ES-I3 (cell line): ENCODE results near the gene OR51D1.

Source experiments
- H3K36me3 ChIP-seq: 2 replicates; pipeline ENCODE4 v1.6.1; 2013; ENCODE audit warnings: mild to moderate bottlenecking, low read length, control low read depth, moderate library complexity; ENCODE audit not compliant: insufficient read depth
- H3K4me1 ChIP-seq: 2 replicates; pipeline ENCODE4 v1.6.1; 2013; ENCODE audit warnings: mild to moderate bottlenecking, control low read depth, low read length; ENCODE audit not compliant: insufficient read depth
- H3K9ac ChIP-seq: 2 replicates; pipeline ENCODE4 v1.6.1; 2013; ENCODE audit warnings: low read depth, mild to moderate bottlenecking, low read length, moderate library complexity
- H3K9me3 ChIP-seq: 2 replicates; pipeline ENCODE4 v1.6.1; 2013; ENCODE audit warnings: mild to moderate bottlenecking, low read length, moderate library complexity; ENCODE audit not compliant: control insufficient read depth, insufficient read depth

Gene OR51D1

GRCh38 chr11:4636136-4636535 is 1.1 kb upstream of the OR51D1 start:
- no peaks in the 10 kb centered on the region for H3K36me3 ChIP-seq
- no peak overlapping the region for H3K9ac ChIP-seq
- H3K9me3 ChIP-seq: no peaks in the 10 kb centered on the region

DNA sequence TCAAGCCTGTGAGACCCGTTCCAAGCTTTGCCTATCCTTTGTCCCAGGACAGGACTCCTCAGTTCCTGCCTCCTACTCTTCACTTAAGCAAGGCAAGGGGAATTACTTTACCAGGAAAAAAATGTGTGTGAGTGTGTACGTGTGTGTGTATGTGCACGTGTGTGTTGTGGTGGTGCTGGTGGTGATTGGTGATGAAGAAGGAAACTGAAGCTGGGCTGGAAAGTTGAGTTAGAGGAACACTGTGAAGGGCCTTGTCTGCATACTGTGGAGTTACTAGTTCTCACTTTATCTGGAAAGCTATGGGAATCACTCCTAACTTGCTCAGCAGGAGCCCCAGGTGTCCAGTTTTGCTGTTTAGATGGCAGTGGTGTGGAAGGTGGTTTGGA is 378 bp downstream of the OR51D1 start:
- H3K9me3 ChIP-seq: no peaks in the 10 kb centered on the region
- H3K36me3 ChIP-seq: no peaks in the 10 kb centered on the region
- H3K9ac ChIP-seq: no peak overlapping the region
- no peaks in the 10 kb centered on the region; the same call in 1 of the 2 replicates for H3K4me1 ChIP-seq

More at GRCh38 chr11:4636136-4636535, 1.1 kb upstream of the OR51D1 start:
- H3K4me1 ChIP-seq: no peaks in the 10 kb centered on the region

DNA sequence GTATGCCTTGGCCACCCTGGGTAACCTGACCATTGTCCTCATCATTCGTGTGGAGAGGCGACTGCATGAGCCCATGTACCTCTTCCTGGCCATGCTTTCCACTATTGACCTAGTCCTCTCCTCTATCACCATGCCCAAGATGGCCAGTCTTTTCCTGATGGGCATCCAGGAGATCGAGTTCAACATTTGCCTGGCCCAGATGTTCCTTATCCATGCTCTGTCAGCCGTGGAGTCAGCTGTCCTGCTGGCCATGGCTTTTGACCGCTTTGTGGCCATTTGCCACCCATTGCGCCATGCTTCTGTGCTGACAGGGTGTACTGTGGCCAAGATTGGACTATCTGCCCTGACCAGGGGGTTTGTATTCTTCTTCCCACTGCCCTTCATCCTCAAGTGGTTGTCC is 2.7 kb downstream of the OR51D1 start:
- Histone ChIP-seq H3K4me1 (no peaks in the 10 kb centered on the region; the same call in 1 of the 2 replicates), H3K9me3 (no peaks in the 10 kb centered on the region), H3K9ac (no peak overlapping the region), H3K36me3 (no peaks in the 10 kb centered on the region)

- no peaks in the 10 kb centered on the region; the same call in 1 of the 2 replicates for H3K4me1 ChIP-seq
- no peaks in the 10 kb centered on the region for H3K9me3 ChIP-seq
- H3K9ac ChIP-seq: no peak overlapping the region
- H3K36me3 ChIP-seq: no peaks in the 10 kb centered on the region
Observed at GRCh38 chr11:4641501-4641900, 4.2 kb downstream of the OR51D1 start.

- no peaks in the 10 kb centered on the region; the same call in 1 of the 2 replicates for H3K4me1 ChIP-seq
- H3K9me3 ChIP-seq: no peaks in the 10 kb centered on the region
- H3K9ac ChIP-seq: no peak overlapping the region
- H3K36me3 ChIP-seq: no peaks in the 10 kb centered on the region
Observed at GRCh38 chr11:4642043-4642442, 4.8 kb downstream of the OR51D1 start.

DNA sequence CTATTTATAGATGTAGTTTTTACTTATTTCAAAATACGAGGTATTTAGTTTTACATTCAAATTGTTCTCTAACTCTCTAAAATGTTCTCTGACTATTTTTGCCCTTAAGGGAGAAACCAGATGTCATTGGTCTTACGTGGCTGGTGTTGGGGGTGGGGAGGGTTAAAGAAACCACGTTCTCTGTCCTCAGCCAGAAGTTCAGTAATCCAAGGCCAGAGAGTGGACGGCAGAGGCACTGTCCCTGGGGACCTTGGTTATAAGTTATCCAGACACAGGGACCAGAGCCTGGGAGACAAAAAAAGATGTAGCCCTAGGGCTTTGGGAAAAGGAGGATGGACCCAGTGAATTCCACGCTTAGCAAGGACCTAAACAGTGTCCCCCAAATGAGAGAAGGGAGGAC is 5.8 kb downstream of the OR51D1 start:
- Histone ChIP-seq H3K9me3 (no peaks in the 10 kb centered on the region), H3K36me3 (no peaks in the 10 kb centered on the region), H3K9ac (no peak overlapping the region), H3K4me1 (no peaks in the 10 kb centered on the region; the same call in 1 of the 2 replicates)

GRCh38 chr11:4643682-4644081 is 6.4 kb downstream of the OR51D1 start, which contains the start of gene OR51E1:
Gene OR51E1 (plus strand): TSS chr11:4643982. CDS start chr11:4652527, 8,545 bp downstream.
- no peaks in the 10 kb centered on the region; the same call in 1 of the 2 replicates for H3K4me1 ChIP-seq

GRCh38 chr11:4644233-4644632 is 7.0 kb downstream of the OR51D1 start:
- no peaks in the 10 kb centered on the region for H3K36me3 ChIP-seq
- no peaks in the 10 kb centered on the region; the same call in 1 of the 2 replicates for H3K4me1 ChIP-seq
- no peak overlapping the region for H3K9ac ChIP-seq
- H3K9me3 ChIP-seq: no peaks in the 10 kb centered on the region

More at GRCh38 chr11:4643682-4644081, 6.4 kb downstream of the OR51D1 start, which contains the start of gene OR51E1:
- Histone ChIP-seq H3K9ac (no peak within 1 kb of the TSS), H3K9me3 (no peaks in the 10 kb centered on the region), H3K36me3 (no peaks in the 10 kb centered on the region)

DNA sequence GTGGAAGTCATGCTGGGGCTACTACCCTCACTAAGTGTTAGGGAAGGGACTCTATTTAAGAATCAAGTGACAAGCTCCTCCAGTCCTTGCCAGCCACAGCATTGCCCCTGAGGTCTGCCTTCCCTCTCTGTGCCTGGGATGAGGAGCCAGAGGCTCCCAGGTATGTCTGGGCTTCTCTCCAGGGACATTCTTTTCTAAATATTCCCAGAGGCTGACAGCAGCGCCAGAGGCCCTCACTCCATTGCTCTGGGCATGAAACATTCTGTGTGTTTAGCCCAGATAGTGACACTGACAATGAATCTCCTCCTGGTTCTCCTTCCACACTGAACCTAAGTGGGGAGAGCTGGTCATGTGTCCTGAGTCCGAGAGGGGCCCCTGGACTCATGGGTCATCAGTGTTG is 8.7 kb downstream of the OR51D1 start:
- H3K36me3 ChIP-seq: no peaks in the 10 kb centered on the region
- no peaks in the 10 kb centered on the region; the same call in 1 of the 2 replicates for H3K4me1 ChIP-seq
- H3K9ac ChIP-seq: no peak overlapping the region
- no peaks in the 10 kb centered on the region for H3K9me3 ChIP-seq

DNA sequence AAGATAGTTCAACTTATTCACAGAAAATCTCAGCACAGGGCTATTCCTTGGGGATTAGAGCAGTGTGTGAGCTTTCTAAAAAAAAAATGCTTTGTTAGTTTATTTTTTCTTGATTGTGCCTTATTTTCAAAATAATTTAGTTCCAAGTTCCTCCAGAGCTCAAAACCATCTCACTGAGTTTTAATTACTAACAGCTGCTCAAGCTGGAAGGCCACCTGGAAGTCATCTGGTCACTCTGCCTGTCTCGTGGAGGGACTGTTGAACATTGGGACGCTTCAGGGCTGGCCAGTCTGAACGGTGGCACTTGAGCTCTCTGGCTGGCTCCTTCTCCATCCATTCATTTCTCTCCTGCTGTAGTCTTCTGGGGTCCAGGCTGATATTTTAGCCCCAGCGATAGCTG is 10.5 kb downstream of the OR51D1 start:
- H3K36me3 ChIP-seq: no peaks in the 10 kb centered on the region
- H3K9me3 ChIP-seq: no peaks in the 10 kb centered on the region
- no peaks in the 10 kb centered on the region for H3K4me1 ChIP-seq
- no peak overlapping the region for H3K9ac ChIP-seq

DNA sequence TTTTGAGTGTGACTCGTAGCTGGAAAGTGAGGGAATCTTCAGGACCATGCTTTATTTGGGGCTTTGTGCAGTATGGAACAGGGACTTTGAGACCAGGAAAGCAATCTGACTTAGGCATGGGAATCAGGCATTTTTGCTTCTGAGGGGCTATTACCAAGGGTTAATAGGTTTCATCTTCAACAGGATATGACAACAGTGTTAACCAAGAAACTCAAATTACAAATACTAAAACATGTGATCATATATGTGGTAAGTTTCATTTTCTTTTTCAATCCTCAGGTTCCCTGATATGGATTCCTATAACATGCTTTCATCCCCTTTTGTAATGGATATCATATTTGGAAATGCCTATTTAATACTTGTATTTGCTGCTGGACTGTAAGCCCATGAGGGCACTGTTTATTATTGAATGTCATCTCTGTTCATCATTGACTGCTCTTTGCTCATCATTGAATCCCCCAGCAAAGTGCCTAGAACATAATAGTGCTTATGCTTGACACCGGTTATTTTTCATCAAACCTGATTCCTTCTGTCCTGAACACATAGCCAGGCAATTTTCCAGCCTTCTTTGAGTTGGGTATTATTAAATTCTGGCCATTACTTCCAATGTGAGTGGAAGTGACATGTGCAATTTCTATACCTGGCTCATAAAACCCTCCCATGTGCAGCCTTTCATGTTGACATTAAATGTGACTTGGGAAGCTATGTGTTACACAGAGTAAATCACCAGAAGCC is 17.5 kb downstream of the OR51D1 start:
- Histone ChIP-seq H3K36me3 (no peaks in the 10 kb centered on the region), H3K9ac (no peak overlapping the region), H3K9me3 (no peaks in the 10 kb centered on the region), H3K4me1 (no peaks in the 10 kb centered on the region)

DNA sequence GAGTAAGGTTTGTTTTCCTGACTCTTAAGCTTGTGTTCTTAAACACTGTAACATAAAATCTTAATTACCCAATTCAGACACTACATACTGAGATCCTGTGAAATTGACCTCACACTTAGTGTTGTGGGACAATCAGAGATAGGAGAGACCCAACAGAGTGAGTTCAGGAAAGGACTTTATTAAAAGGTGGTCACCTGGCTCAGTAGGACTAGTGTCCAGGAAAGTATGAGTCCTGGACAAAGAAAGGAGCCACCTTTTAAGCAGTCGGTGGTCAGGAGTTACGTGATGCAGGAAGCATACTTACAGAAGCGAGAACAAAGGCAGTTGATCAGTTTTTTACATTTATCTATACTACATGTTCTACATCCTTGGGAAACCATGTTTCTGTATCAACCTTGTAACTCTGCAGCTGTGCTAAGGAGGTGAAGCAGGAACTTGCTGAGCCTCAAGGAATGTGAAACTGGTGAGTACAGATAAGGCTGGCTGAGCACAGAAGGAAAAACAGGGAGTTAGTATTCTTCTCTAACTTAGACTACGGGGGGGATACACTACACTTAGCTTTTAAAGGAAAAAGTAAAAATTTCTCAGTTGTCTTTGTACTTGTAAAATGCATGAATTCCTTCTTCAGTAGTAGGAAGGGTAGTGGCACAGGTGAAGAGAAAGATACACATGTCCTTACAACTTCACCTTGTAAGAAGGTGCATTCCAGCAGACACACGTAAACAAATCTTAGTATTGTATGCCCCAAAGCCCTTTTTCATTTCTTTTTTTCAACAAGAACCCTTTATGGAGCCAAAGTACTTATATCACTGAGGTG is 21.6 kb downstream of the OR51D1 start:
- no peak overlapping the region for H3K9ac ChIP-seq

GRCh38 chr11:4662876-4663275 is 25.6 kb downstream of the OR51D1 start:
- H3K9me3 ChIP-seq: no peaks in the 10 kb centered on the region
- H3K9ac ChIP-seq: no peak overlapping the region
- H3K4me1 ChIP-seq: no peaks in the 10 kb centered on the region
- no peaks in the 10 kb centered on the region for H3K36me3 ChIP-seq

More for the DNA sequence above, 21.6 kb downstream of the OR51D1 start:
- Histone ChIP-seq H3K36me3 (no peaks in the 10 kb centered on the region), H3K4me1 (no peaks in the 10 kb centered on the region), H3K9me3 (no peaks in the 10 kb centered on the region)

GRCh38 chr11:4664183-4664582 is 26.9 kb downstream of the OR51D1 start:
- Histone ChIP-seq H3K4me1 (no peaks in the 10 kb centered on the region), H3K9ac (no peak overlapping the region), H3K9me3 (no peaks in the 10 kb centered on the region), H3K36me3 (no peaks in the 10 kb centered on the region)

GRCh38 chr11:4664786-4665185 is 27.5 kb downstream of the OR51D1 start:
- Histone ChIP-seq H3K36me3 (no peaks in the 10 kb centered on the region), H3K4me1 (no peaks in the 10 kb centered on the region), H3K9ac (no peak overlapping the region), H3K9me3 (no peaks in the 10 kb centered on the region)
